ENCODE results near the gene PPM1J.

DNA sequence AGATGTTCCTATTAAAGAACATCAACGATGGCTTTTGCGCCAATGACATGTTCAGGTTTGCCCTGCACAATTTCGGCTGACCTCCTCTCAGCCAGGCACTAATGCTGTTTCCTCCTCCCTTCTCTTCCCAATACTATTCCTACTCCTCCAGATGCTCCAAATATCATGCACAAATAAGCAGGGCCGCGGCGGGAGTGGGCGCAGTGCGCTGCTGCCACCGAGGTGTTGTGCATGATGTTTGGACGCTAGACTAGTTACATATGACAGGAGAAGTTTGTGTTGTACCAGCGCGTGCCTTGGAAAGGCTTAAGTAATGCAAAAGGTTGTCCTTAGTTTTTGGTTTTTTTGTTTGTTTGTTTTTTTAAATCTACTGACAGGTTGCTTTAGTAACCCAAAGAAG lies 33.3 kb upstream of the PPM1J start:
- TF ChIP-seq, protein P1, sequence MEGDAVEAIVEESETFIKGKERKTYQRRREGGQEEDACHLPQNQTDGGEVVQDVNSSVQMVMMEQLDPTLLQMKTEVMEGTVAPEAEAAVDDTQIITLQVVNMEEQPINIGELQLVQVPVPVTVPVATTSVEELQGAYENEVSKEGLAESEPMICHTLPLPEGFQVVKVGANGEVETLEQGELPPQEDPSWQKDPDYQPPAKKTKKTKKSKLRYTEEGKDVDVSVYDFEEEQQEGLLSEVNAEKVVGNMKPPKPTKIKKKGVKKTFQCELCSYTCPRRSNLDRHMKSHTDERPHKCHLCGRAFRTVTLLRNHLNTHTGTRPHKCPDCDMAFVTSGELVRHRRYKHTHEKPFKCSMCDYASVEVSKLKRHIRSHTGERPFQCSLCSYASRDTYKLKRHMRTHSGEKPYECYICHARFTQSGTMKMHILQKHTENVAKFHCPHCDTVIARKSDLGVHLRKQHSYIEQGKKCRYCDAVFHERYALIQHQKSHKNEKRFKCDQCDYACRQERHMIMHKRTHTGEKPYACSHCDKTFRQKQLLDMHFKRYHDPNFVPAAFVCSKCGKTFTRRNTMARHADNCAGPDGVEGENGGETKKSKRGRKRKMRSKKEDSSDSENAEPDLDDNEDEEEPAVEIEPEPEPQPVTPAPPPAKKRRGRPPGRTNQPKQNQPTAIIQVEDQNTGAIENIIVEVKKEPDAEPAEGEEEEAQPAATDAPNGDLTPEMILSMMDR (conservative IDR thresholded peaks at IDR 0.05; ENCODE audit: low read depth, low read length) = no peak
- no peak for TF ChIP-seq EZH2 (IDR thresholded peaks at IDR 0.05; ENCODE audit: borderline replicate concordance, low read depth, low read length, poor library complexity, severe bottlenecking)
